ENCODE results near the gene TMEM185B. TPM values are rescaled to one million over a fixed set of nuclear protein-coding genes. Genes with fewer than 3 reads are reported as not detected.

Gene TMEM185B
- total RNA-seq, 4 donors from 2014 or later, result 35.9 to 47.9 (median 44.6) TPM

DNA sequence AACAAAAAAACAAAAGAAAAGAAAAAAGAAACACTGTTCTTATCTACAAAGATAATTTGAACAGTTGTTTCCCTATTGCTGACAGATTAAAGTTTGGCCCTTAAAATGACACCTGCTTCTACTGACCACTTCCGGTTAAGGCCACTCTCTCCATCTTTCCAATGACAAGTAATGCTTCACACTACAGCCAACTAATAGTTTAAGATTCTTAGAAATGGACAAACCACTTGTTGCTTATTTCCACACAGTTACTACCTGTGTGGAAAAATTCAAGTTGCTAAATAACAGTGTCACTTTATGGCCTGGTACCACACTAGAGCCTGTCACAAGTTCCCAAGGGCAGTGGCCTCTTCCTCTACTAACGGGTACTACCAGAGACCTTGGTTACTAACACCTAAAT is 2.4 kb downstream of the TMEM185B start:
- peaks cover 21 to 23% of the 10 kb centered on the region in 2 donors for H3K4me1 ChIP-seq
- 81 to 92% methylated on average over 2 of the region's 2 CpGs for WGBS, 2 donors
- intact Hi-C loops (cut with DNase I), result loop anchor here (10.0 kb wide), 1 partner anchor 94 kb away; no protein-coding TSS in a partner anchor

DNA sequence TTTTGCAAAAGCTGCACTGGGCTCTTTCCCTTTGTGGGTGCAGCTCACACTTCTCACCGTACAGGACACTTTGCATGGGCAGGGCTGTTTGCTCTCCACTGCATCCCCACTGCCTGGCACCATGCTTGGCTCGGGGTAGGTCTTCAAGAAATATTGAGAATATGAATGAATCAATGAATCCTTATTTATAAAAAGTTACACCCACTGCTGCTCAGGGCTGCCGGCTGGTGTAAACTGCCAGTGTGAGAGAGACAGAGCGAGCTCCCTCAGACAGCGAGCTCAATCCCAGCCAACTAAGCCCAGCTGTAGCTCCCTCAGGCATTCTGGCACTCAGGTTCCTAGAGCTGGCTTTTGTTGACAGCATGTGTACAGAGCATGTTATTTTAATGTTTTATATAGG is 3.4 kb downstream of the TMEM185B start:
- intact Hi-C loops (cut with DNase I), result loop anchor here (10.0 kb wide), 1 partner anchor 95 kb away; no protein-coding TSS in a partner anchor
- Histone ChIP-seq H3K36me3 (no peaks in the 10 kb centered on the region), H3K9me3 (no peaks in the 10 kb centered on the region), H3K27ac (no peak overlapping the region), H3K27me3 (no peaks in the 10 kb centered on the region), H3K4me1 (peaks cover 21 to 23% of the 10 kb centered on the region in 2 donors), H3K4me3 (replicated peaks in 1 of 3) (no peak overlapping the region)
- TF ChIP-seq, protein P1, sequence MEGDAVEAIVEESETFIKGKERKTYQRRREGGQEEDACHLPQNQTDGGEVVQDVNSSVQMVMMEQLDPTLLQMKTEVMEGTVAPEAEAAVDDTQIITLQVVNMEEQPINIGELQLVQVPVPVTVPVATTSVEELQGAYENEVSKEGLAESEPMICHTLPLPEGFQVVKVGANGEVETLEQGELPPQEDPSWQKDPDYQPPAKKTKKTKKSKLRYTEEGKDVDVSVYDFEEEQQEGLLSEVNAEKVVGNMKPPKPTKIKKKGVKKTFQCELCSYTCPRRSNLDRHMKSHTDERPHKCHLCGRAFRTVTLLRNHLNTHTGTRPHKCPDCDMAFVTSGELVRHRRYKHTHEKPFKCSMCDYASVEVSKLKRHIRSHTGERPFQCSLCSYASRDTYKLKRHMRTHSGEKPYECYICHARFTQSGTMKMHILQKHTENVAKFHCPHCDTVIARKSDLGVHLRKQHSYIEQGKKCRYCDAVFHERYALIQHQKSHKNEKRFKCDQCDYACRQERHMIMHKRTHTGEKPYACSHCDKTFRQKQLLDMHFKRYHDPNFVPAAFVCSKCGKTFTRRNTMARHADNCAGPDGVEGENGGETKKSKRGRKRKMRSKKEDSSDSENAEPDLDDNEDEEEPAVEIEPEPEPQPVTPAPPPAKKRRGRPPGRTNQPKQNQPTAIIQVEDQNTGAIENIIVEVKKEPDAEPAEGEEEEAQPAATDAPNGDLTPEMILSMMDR (IDR thresholded peaks at IDR 0.05), result no peak
- TF ChIP-seq POLR2A (IDR thresholded peaks at IDR 0.05), result no peak
- 97 to 98% methylated on average over 5 of the region's 5 CpGs for WGBS, 2 donors
- DNase-seq, result no peak

More for the DNA sequence above, 2.4 kb downstream of the TMEM185B start:
- no peaks in the 10 kb centered on the region for H3K36me3 ChIP-seq
- no peak overlapping the region for H3K27ac ChIP-seq
- H3K9me3 ChIP-seq, result no peaks in the 10 kb centered on the region
- TF ChIP-seq, protein P1 (IDR thresholded peaks at IDR 0.05), result no peak
- TF ChIP-seq POLR2A (IDR thresholded peaks at IDR 0.05), result no peak
- DNase-seq, result no peak
- H3K27me3 ChIP-seq, result no peaks in the 10 kb centered on the region
- no peak overlapping the region for H3K4me3 ChIP-seq (replicated peaks in 1 of 3)

DNA sequence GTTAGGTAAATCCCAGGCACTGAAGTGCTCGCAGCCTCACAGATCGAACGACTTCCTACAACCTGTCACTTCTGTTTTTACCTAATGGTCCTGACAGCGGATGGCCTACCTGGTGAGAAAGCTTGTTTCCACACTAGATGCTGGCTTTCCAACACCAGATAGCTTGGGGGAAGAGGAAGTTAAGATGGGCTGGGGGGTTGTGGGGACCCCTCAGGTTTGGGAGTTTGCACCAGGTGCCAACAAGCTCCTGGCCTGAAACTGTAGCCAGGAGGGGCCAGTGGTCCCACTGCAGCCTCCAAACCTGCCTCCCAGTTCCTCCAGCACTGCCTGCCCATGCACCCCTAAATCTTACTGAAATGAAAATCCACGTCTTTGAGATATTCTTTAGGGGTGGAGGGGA is 3.9 kb downstream of the TMEM185B start:
- WGBS, 2 donors, result 97 to 98% methylated on average over 5 of the region's 5 CpGs

DNA sequence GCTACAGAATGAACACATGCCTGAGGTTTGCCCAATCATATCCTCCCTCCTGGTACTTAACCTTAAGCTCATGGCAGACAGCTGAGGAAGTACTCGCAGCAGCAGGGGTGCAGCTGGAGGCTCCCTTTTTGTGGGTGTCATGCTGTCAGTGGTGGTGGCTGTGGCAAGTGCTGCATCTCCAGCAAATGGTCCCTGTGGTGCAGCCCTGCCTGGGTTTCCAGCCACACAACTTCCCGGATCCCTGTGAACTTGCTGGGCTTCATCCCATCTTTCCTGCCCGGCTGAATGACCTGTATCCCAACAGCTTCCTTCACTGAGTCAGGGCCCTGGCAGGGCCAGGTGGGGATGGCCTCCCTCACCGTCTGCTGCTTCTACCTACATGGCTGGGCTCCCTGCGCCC is 5.0 kb downstream of the TMEM185B start:
- H3K27me3 ChIP-seq, result no peaks in the 10 kb centered on the region
- TF ChIP-seq, protein P1 (IDR thresholded peaks at IDR 0.05), result no peak
- no peak for TF ChIP-seq POLR2A (IDR thresholded peaks at IDR 0.05)
- 93 to 96% methylated on average over 5 of the region's 5 CpGs for WGBS, 2 donors
- peaks cover 14 to 18% of the 10 kb centered on the region in 2 donors for H3K4me1 ChIP-seq
- intact Hi-C loops (cut with DNase I), result no loop called here
- H3K4me3 ChIP-seq (replicated peaks in 1 of 3), result no peak overlapping the region
- no peaks in the 10 kb centered on the region for H3K9me3 ChIP-seq
- DNase-seq, result no peak
- H3K36me3 ChIP-seq, result no peaks in the 10 kb centered on the region
- H3K27ac ChIP-seq, result no peak overlapping the region

More for the DNA sequence above, 3.9 kb downstream of the TMEM185B start:
- Histone ChIP-seq H3K27ac (no peak overlapping the region), H3K4me1 (peaks cover 21 to 23% of the 10 kb centered on the region in 2 donors), H3K27me3 (no peaks in the 10 kb centered on the region), H3K4me3 (replicated peaks in 1 of 3) (no peak overlapping the region), H3K9me3 (no peaks in the 10 kb centered on the region), H3K36me3 (no peaks in the 10 kb centered on the region)
- no peak for DNase-seq
- intact Hi-C loops (cut with DNase I), result no loop called here
- no peak for TF ChIP-seq POLR2A (IDR thresholded peaks at IDR 0.05)
- TF ChIP-seq, protein P1 (IDR thresholded peaks at IDR 0.05), result no peak

DNA sequence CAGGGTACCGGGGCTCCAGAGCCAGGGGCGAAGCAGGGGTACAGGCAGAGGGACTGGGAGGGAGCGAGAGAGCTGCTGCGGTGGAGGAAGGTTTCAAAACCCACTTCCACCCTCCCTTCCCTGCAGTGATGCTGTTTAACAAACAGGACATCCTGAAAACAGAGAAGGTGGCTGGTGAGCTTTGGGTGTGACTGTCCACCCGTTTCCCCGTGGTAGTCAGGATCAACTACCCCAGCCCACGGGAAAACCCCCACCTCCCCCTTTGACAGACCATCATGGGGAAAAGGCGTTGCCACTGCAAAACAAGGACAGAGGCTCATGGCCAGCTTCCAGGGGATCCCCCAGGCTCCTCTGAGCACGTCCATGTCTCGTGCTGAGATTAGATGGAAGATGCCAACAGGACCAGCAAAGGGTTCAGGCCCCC is 12.9 kb downstream of the TMEM185B start:
- no peaks in the 10 kb centered on the region for H3K36me3 ChIP-seq
- no peak overlapping the region for H3K4me3 ChIP-seq (replicated peaks in 1 of 3)
- intact Hi-C loops (cut with DNase I), result no loop called here
- H3K27me3 ChIP-seq, result no peaks in the 10 kb centered on the region
- TF ChIP-seq, protein P1 (IDR thresholded peaks at IDR 0.05), result no peak
- no peak for TF ChIP-seq POLR2A (IDR thresholded peaks at IDR 0.05)
- no peaks in the 10 kb centered on the region for H3K9me3 ChIP-seq
- DNase-seq, result no peak
- 59 to 69% methylated on average over 8 to 10 of the region's 10 CpGs for WGBS, 2 donors
- no peaks in the 10 kb centered on the region for H3K4me1 ChIP-seq
- H3K27ac ChIP-seq, result no peak overlapping the region

Data from thyroid gland (tissue), 4 donors.